GM12891 (cell line): Measurements from ENCODE around the gene FSTL1.

Source experiments
- DNase-seq: peaks from one replicate; pipeline ENCODE4 v3.0.0; 2011; ENCODE audit warnings: low spot score; ENCODE audit not compliant: insufficient read length
- FAIRE-seq: peaks from 2 replicates; lab custom pipeline; 2011; peaks lifted over from hg19 to GRCh38; lab: Jason Lieb, UNC
- PAX5 ChIP-seq: IDR thresholded peaks from 2 replicates; pipeline ENCODE4 v1.6.1; 2011; ENCODE audit warnings: low read length, moderate library complexity, mild to moderate bottlenecking; ENCODE audit not compliant: insufficient read depth, severe bottlenecking
- POLR2A ChIP-seq: IDR thresholded peaks from 2 replicates; pipeline ENCODE4 v1.6.1; 2011; ENCODE audit warnings: low read depth, low read length, control low read depth
- POLR2AphosphoS5 ChIP-seq: IDR thresholded peaks from 2 replicates; pipeline ENCODE4 v1.6.1; 2011; ENCODE audit warnings: low read depth, low read length, control low read depth
- POU2F2 ChIP-seq: IDR thresholded peaks from 2 replicates; pipeline ENCODE4 v1.6.1; 2011; ENCODE audit warnings: low read depth, mild to moderate bottlenecking, control low read depth, low read length, moderate library complexity
- SPI1 ChIP-seq: IDR thresholded peaks from 2 replicates; pipeline ENCODE4 v1.6.1; 2011; ENCODE audit warnings: low read depth, low read length, control low read depth
- TAF1 ChIP-seq: IDR thresholded peaks from 2 replicates; pipeline ENCODE4 v1.6.1; 2011; ENCODE audit warnings: low read depth, low read length, control low read depth

Gene FSTL1

GRCh38 chr3:120451272-120451761 lies 525 bp upstream of the FSTL1 start:
- DNase-seq = no peak
- FAIRE-seq = no peak
- TF ChIP-seq POU2F2 (no peak), SPI1 (no peak), POLR2AphosphoS5 (no peak), TAF1 (no peak), POLR2A (no peak), PAX5 (no peak)

GRCh38 chr3:120449701-120450599 lies 842 bp downstream of the FSTL1 start:
- FAIRE-seq = no peak
- DNase-seq = no peak
- no peak for TF ChIP-seq TAF1
- no peak for TF ChIP-seq POLR2A
- no peak for TF ChIP-seq POU2F2
- TF ChIP-seq POLR2AphosphoS5 = no peak
- TF ChIP-seq SPI1 = no peak
- no peak for TF ChIP-seq PAX5

GRCh38 chr3:120449251-120449650 lies 1.5 kb downstream of the FSTL1 start:
- TF ChIP-seq POU2F2 (no peak), POLR2A (no peak), SPI1 (no peak), POLR2AphosphoS5 (no peak), TAF1 (no peak), PAX5 (no peak)
- FAIRE-seq (no peak), DNase-seq (no peak)

GRCh38 chr3:120448756-120449155 lies 2.0 kb downstream of the FSTL1 start:
- FAIRE-seq (no peak), DNase-seq (no peak)
- TF ChIP-seq SPI1 = no peak
- TF ChIP-seq POLR2AphosphoS5 = no peak
- no peak for TF ChIP-seq PAX5
- no peak for TF ChIP-seq TAF1
- TF ChIP-seq POU2F2 = no peak
- TF ChIP-seq POLR2A = no peak

GRCh38 chr3:120446891-120447668 lies 3.7 kb downstream of the FSTL1 start:
- FAIRE-seq (no peak), DNase-seq (no peak)
- TF ChIP-seq POLR2AphosphoS5 (no peak), TAF1 (no peak), POU2F2 (no peak)

GRCh38 chr3:120445654-120446053 lies 5.1 kb downstream of the FSTL1 start:
- DNase-seq (no peak), FAIRE-seq (no peak)
- TF ChIP-seq POU2F2 (no peak), SPI1 (no peak), POLR2A (no peak), POLR2AphosphoS5 (no peak), PAX5 (no peak), TAF1 (no peak)

GRCh38 chr3:120443626-120444123 lies 7.1 kb downstream of the FSTL1 start:
- FAIRE-seq (no peak), DNase-seq (no peak)
- no peak for TF ChIP-seq POU2F2
- no peak for TF ChIP-seq TAF1
- TF ChIP-seq SPI1 = no peak
- no peak for TF ChIP-seq PAX5
- no peak for TF ChIP-seq POLR2A
- no peak for TF ChIP-seq POLR2AphosphoS5

GRCh38 chr3:120442975-120443517 lies 7.7 kb downstream of the FSTL1 start:
- FAIRE-seq (no peak), DNase-seq (no peak)
- TF ChIP-seq TAF1 = no peak
- TF ChIP-seq POU2F2 = no peak
- no peak for TF ChIP-seq POLR2A
- no peak for TF ChIP-seq POLR2AphosphoS5
- TF ChIP-seq PAX5 = no peak
- TF ChIP-seq SPI1 = no peak

GRCh38 chr3:120441776-120442175 lies 9.0 kb downstream of the FSTL1 start:
- DNase-seq (no peak), FAIRE-seq (no peak)
- TF ChIP-seq POLR2AphosphoS5 (no peak), SPI1 (no peak), TAF1 (no peak), POLR2A (no peak), POU2F2 (no peak), PAX5 (no peak)

GRCh38 chr3:120440762-120441161 lies 10.0 kb downstream of the FSTL1 start:
- TF ChIP-seq TAF1 (no peak), PAX5 (no peak), POLR2A (no peak), POLR2AphosphoS5 (no peak), SPI1 (no peak), POU2F2 (no peak)
- DNase-seq (no peak), FAIRE-seq (no peak)
